HL-60 (cell line): ENCODE measurements around the gene CIP2A.
A peak's percentile ranks its signal among the peaks of the same experiment; 100 is the strongest.

ENCODE experiments used
- DNase-seq, 2 experiments: peaks; one replicate each; pipeline ENCODE4 v3.0.0-alpha.2; 2010 to 2020; ENCODE audit warnings: low read depth in 1 of 2, low spot score in 1 of 2
- H3K27ac ChIP-seq: fragments of 250-450 bp; sonication (Bioruptor Pico); replicated peaks from 2 replicates; pipeline ENCODE4 v1.5.1; 2020; ENCODE audit warnings: mild to moderate bottlenecking, moderate library complexity
- H3K27me3 ChIP-seq: fragments of 250-450 bp; sonication (Bioruptor Pico); 2 replicates; pipeline ENCODE4 v1.5.1; 2021; ENCODE audit warnings: mild to moderate bottlenecking, moderate library complexity; ENCODE audit not compliant: insufficient read depth, poor library complexity, severe bottlenecking
- H3K4me3 ChIP-seq: replicated peaks from 2 replicates; pipeline ENCODE4 v1.5.1; 2011; ENCODE audit warnings: mild to moderate bottlenecking, control low read depth, low read length; ENCODE audit not compliant: insufficient read depth
- GABPA ChIP-seq: IDR thresholded peaks from 2 replicates; pipeline ENCODE4 v1.6.1; 2012; ENCODE audit warnings: low read depth
- POLR2AphosphoS5 ChIP-seq: IDR thresholded peaks from 2 replicates; pipeline ENCODE4 v1.6.1; 2012; ENCODE audit warnings: low read depth
- SPI1 ChIP-seq: IDR thresholded peaks from 2 replicates; pipeline ENCODE4 v1.6.1; 2012; ENCODE audit warnings: low read depth, mild to moderate bottlenecking, borderline replicate concordance
- TF ChIP-seq, protein P1 (sequence below): IDR thresholded peaks from one replicate; pipeline ENCODE4 v1.5.1; 2011; ENCODE audit warnings: low read length, control low read depth, inconsistent platforms; ENCODE audit not compliant: insufficient read depth
- TF ChIP-seq, protein P2 (sequence below): IDR thresholded peaks from 2 replicates; pipeline ENCODE4 v1.6.1; 2012; ENCODE audit warnings: low read depth; ENCODE audit not compliant: insufficient replicate concordance

The CIP2A gene

GRCh38 chr3:108605491-108605890 lies 16.3 kb upstream of the CIP2A start:
- TF ChIP-seq, protein P1, sequence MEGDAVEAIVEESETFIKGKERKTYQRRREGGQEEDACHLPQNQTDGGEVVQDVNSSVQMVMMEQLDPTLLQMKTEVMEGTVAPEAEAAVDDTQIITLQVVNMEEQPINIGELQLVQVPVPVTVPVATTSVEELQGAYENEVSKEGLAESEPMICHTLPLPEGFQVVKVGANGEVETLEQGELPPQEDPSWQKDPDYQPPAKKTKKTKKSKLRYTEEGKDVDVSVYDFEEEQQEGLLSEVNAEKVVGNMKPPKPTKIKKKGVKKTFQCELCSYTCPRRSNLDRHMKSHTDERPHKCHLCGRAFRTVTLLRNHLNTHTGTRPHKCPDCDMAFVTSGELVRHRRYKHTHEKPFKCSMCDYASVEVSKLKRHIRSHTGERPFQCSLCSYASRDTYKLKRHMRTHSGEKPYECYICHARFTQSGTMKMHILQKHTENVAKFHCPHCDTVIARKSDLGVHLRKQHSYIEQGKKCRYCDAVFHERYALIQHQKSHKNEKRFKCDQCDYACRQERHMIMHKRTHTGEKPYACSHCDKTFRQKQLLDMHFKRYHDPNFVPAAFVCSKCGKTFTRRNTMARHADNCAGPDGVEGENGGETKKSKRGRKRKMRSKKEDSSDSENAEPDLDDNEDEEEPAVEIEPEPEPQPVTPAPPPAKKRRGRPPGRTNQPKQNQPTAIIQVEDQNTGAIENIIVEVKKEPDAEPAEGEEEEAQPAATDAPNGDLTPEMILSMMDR, result no peak
- TF ChIP-seq, protein P2, sequence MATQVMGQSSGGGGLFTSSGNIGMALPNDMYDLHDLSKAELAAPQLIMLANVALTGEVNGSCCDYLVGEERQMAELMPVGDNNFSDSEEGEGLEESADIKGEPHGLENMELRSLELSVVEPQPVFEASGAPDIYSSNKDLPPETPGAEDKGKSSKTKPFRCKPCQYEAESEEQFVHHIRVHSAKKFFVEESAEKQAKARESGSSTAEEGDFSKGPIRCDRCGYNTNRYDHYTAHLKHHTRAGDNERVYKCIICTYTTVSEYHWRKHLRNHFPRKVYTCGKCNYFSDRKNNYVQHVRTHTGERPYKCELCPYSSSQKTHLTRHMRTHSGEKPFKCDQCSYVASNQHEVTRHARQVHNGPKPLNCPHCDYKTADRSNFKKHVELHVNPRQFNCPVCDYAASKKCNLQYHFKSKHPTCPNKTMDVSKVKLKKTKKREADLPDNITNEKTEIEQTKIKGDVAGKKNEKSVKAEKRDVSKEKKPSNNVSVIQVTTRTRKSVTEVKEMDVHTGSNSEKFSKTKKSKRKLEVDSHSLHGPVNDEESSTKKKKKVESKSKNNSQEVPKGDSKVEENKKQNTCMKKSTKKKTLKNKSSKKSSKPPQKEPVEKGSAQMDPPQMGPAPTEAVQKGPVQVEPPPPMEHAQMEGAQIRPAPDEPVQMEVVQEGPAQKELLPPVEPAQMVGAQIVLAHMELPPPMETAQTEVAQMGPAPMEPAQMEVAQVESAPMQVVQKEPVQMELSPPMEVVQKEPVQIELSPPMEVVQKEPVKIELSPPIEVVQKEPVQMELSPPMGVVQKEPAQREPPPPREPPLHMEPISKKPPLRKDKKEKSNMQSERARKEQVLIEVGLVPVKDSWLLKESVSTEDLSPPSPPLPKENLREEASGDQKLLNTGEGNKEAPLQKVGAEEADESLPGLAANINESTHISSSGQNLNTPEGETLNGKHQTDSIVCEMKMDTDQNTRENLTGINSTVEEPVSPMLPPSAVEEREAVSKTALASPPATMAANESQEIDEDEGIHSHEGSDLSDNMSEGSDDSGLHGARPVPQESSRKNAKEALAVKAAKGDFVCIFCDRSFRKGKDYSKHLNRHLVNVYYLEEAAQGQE, result no peak
- no peak for TF ChIP-seq GABPA
- no peak for TF ChIP-seq SPI1
- no peak for TF ChIP-seq POLR2AphosphoS5
- no peak for DNase-seq
- Histone ChIP-seq H3K27me3 (no peaks in the 10 kb centered on the region), H3K27ac (no peak overlapping the region), H3K4me3 (no peak overlapping the region)

GRCh38 chr3:108605028-108605427 lies 15.8 kb upstream of the CIP2A start:
- TF ChIP-seq GABPA (no peak), SPI1 (no peak), POLR2AphosphoS5 (no peak)
- TF ChIP-seq, protein P1, result no peak
- TF ChIP-seq, protein P2, result no peak
- Histone ChIP-seq H3K4me3 (no peak overlapping the region), H3K27ac (no peak overlapping the region), H3K27me3 (no peaks in the 10 kb centered on the region)
- no peak for DNase-seq

- no peak for TF ChIP-seq GABPA
- no peaks in the 10 kb centered on the region for H3K27me3 ChIP-seq
- H3K27ac ChIP-seq, result no peak overlapping the region
- no peak overlapping the region for H3K4me3 ChIP-seq
- peak in 1 of 2 experiments; percentile 17 for DNase-seq
Measured at GRCh38 chr3:108603691-108604090, 14.5 kb upstream of the CIP2A start.

DNA sequence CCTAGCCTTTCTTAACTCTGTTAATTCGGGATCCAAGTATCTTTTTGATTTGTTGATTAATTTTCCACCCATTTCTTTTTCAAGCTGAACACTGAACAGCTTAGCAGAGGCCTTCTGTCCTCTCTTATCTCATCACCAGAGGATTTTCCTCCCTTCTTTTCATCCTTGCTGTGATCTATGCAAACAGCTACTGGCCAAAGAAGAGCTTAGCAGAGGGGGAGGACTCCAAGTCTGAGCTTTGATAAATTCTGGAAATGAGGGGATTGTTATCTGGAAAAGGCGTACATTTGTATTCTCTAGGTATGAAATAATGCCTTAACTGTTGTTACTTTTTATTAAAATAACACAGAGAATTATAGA lies 13.7 kb upstream of the CIP2A start:
- Histone ChIP-seq H3K27ac (no peak overlapping the region), H3K4me3 (no peak overlapping the region), H3K27me3 (no peaks in the 10 kb centered on the region)
- DNase-seq, result no peak
- TF ChIP-seq, protein P1, result no peak
- TF ChIP-seq POLR2AphosphoS5 (no peak), SPI1 (no peak), GABPA (no peak)
- TF ChIP-seq, protein P2, result no peak
